Measurements from ENCODE around the gene RPS2.

GRCh38 chr16:1958715-1959268, 5.8 kb downstream of the RPS2 start:
- no peak for TF ChIP-seq EZH2phosphoT487 (IDR thresholded peaks at IDR 0.05; ENCODE audit: insufficient read depth, low read depth)
- no peak for TF ChIP-seq EZH2 (IDR thresholded peaks at IDR 0.05; ENCODE audit: insufficient read depth, poor library complexity, severe bottlenecking)

All from GM23248 (cell line).